ENCODE data around the gene PLEKHA6.

The PLEKHA6 gene

DNA sequence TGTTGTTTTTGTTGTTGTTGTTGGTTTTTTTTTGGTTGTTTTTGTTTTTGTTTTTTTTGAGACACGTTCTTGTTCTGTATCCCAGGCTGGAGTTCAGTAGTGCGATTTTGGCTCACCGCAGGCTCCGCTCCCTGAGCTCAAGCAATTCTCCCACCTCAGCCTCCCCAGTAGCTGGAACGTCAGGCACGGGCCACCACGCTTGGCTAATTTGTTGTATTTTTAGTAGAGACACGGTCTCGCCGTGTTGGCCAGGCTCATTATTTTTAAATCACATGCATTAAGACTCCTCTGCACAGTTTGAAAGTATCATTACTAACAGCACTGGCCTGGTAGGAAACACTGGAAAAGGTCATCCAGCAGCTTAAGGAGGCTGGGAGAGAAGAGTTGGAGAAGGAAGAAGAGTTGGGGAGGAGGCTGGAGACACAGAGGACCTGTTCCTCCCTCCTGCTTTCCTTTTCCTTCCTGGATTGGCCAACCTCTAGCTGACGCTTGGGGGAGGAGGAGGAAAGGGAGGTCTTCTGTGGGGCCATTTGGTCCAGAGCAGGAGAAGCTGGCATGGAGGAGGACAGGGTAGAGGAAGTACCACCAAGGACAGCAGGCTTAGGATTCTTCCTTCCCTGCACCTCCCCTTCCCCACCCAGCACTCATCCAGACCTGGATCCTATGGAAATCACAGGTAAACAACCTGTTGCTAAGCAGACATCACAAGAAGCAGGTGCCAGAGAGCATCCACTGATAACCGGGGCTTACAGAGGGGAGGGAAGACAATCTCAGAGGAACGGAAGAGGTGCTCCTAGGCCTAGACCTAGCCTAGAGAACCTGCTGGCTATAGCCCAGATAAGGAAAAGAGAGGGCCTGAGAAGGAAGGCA is 74.1 kb downstream of the PLEKHA6 start:
- H3K4me3 Mint-ChIP-seq: peak overlapping the region; percentile 19
- H3K27ac Mint-ChIP-seq: peak overlapping the region; percentile 20
- no peak for ATAC-seq
- H3K36me3 Mint-ChIP-seq: no peaks in the 10 kb centered on the region
- H3K9me3 Mint-ChIP-seq: no peaks in the 10 kb centered on the region
- H3K4me1 Mint-ChIP-seq: peaks cover 32% of the 10 kb centered on the region
- peaks cover 52% of the 10 kb centered on the region for H3K27me3 Mint-ChIP-seq

DNA sequence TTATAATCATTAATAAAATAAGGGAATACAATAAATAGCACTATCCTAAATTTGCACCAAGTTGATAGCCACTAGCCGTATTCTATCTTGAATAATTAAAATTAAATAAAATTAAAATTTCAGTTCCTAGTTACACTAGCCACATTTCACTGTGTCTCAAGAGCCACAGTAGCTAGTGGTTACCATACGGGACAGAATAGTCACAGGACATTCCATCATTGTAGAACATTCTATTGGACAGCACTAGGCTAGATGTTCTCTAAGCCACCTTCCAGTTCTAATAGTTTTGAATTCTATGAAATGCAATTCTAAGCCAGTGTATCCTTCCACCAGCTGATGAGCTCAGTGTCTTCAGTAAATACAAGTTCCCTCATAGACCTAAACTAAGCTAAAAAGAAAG is 74.8 kb downstream of the PLEKHA6 start:
- Mint-ChIP-seq H3K4me3 (no peak overlapping the region), H3K27ac (no peak overlapping the region), H3K4me1 (peaks cover 32% of the 10 kb centered on the region), H3K9me3 (no peaks in the 10 kb centered on the region), H3K36me3 (no peaks in the 10 kb centered on the region), H3K27me3 (peaks cover 44% of the 10 kb centered on the region)
- no peak for ATAC-seq

DNA sequence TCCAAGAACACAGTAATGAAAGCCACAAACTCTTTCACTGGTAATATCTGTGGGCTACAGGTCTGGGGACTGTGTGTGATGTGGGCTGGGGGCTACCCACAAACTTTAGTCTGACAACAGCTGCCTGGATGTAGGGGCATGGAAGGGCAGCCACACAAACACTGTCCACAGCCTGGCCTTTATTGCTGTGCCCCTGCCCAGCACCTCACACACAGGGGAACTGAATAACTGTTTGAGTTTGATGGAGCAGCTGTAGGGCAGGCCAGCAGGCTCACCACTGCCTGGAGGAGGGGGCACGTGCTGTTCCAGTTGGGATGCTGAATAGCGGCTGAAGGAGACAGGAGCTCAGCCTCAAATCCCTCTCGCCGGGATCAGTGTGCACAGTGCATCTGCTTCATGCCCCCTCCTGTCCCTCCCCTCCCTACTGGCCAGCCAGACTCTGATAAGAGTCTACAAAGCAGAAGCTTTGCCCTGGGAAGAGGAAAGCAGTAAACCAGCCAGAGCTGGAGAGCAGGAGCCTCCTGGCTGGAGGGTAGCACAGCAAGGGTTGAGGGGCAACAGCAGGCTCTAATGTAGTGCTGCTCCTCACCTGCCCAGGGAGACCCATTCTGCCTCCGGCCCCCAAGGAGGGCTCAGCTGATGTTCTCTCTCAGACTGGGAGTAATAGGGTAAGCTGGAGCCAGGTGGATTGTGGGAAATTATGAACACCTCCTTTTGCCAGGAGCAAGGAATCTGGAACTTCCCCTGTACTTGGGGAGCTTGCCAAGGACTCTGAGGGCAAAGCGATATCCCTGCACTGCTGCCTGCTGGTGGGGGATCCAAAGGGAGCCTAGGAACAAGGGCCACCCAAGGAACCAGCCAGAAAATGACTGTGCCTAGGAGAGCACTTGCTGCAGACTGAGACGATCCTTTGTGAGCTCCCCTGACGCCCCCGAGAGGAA is 75.7 kb downstream of the PLEKHA6 start:
- H3K27me3 Mint-ChIP-seq: peaks cover 41% of the 10 kb centered on the region
- H3K27ac Mint-ChIP-seq: no peak overlapping the region
- no peaks in the 10 kb centered on the region for H3K36me3 Mint-ChIP-seq
- ATAC-seq: no peak
- H3K4me1 Mint-ChIP-seq: peaks cover 32% of the 10 kb centered on the region
- no peak overlapping the region for H3K4me3 Mint-ChIP-seq
- H3K9me3 Mint-ChIP-seq: no peaks in the 10 kb centered on the region

DNA sequence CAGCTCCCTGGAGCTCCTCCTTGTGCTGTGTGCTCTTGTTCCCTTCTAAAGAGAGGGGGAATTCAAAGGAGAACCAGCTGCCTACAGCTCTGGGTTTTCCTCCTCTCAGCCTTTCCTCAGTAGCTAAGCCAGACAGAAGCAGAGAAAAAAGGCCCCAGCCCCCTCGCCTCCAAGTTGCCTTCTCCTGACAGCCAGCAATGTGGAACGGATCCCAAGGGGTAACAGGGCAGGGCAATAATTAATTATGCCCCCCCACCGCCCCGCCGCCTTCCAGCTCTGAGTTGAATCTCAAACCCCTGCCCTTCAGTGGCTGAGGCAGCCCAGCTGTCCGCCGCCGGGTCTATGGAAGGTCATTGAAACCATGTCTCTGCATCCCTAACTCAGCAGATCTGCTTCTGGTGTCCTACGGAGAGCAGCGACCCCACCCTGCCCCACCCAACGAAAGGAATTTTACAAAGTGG is 76.9 kb downstream of the PLEKHA6 start:
- Mint-ChIP-seq H3K27me3 (peaks cover 41% of the 10 kb centered on the region), H3K4me1 (peaks cover 26% of the 10 kb centered on the region), H3K9me3 (no peaks in the 10 kb centered on the region), H3K4me3 (no peak overlapping the region), H3K36me3 (no peaks in the 10 kb centered on the region), H3K27ac (no peak overlapping the region)
- ATAC-seq: no peak

DNA sequence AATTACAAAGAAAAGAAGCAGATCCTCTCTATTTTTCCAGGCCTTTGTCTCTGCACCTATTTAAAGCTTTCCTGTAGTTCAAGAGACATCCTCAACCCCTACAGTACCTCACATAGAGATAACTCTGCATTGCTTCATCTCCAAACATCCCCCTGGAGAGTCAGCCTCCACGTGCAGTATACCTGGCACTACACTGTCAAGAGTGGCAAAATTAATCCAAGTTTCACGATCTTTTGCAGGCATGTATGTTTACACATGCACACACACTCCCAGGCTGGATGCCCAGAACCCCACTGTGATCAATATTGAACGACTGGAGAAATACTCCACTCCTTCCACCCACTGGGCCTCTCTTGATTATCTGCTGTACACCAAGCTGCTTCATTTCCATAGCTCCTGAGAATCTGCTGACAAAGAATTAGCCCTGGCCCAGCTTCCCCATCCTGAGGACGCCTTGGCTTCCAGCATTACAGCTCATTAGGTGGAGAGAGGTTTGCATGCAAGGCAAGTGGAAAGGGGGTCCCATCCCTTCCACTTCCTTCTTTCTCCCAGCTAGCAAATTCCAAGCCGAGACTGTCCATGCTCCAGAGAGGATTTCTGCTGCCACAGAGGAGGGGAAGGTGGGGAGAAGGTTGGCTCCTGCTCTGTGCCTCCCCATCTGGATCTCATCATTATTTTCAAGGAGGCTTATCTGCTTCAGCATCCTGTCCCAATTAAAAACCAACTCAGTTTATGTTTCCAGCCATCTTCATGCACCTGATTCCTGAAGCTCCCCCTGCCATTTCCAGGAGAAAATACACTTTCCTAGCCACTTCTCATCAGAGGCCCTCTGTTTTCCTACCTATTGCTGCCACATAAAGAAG is 79.4 kb downstream of the PLEKHA6 start:
- H3K9me3 Mint-ChIP-seq: no peaks in the 10 kb centered on the region
- H3K27ac Mint-ChIP-seq: no peak overlapping the region
- H3K4me1 Mint-ChIP-seq: peaks cover 1% of the 10 kb centered on the region
- no peaks in the 10 kb centered on the region for H3K36me3 Mint-ChIP-seq
- ATAC-seq: no peak
- no peak overlapping the region for H3K4me3 Mint-ChIP-seq
- peaks cover 62% of the 10 kb centered on the region for H3K27me3 Mint-ChIP-seq

DNA sequence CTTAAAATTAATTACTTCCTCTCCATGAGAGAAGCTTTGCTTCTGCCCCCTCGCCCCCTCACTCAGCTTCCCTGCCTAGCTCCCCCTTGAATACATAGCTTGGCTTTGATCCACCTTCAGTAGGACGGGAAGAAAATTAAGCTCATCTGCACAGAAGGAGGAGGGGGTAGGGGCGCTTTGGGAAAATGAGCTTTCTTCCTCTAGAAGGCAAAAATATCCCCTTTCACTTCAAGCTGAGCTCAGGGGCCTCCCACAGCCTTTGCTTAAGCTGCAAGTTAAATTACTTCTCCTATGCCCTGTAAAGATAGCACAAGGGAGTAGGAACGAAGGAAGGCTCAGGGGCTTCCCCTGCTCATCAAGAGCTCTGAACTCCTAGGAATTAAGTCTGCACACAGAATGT is 80.8 kb downstream of the PLEKHA6 start:
- H3K9me3 Mint-ChIP-seq: no peaks in the 10 kb centered on the region
- H3K27ac Mint-ChIP-seq: no peak overlapping the region
- H3K4me1 Mint-ChIP-seq: no peaks in the 10 kb centered on the region
- H3K36me3 Mint-ChIP-seq: no peaks in the 10 kb centered on the region
- H3K27me3 Mint-ChIP-seq: peaks cover 65% of the 10 kb centered on the region
- ATAC-seq: no peak
- no peak overlapping the region for H3K4me3 Mint-ChIP-seq

DNA sequence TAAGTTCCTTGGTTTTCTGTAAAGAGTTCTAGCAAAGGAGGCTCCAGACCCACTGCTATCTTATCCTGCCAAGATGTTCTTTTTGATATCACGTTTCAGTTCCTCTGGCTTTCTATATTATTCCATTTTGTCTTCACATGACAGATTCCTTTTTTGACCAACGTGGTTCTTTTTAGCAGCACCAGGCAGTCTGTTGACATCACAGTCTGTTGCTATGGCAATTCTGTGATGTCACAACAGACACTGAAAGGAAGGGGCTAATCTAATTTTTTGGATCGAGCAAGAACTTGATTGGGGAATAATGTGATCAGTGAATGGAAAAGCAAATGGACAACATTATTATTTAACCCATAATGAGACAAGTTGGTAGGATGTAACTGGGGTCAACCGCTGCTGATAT is 81.5 kb downstream of the PLEKHA6 start:
- Mint-ChIP-seq H3K4me1 (no peaks in the 10 kb centered on the region), H3K4me3 (no peak overlapping the region), H3K9me3 (no peaks in the 10 kb centered on the region), H3K27ac (no peak overlapping the region), H3K27me3 (peaks cover 61% of the 10 kb centered on the region), H3K36me3 (no peaks in the 10 kb centered on the region)
- ATAC-seq: no peak

DNA sequence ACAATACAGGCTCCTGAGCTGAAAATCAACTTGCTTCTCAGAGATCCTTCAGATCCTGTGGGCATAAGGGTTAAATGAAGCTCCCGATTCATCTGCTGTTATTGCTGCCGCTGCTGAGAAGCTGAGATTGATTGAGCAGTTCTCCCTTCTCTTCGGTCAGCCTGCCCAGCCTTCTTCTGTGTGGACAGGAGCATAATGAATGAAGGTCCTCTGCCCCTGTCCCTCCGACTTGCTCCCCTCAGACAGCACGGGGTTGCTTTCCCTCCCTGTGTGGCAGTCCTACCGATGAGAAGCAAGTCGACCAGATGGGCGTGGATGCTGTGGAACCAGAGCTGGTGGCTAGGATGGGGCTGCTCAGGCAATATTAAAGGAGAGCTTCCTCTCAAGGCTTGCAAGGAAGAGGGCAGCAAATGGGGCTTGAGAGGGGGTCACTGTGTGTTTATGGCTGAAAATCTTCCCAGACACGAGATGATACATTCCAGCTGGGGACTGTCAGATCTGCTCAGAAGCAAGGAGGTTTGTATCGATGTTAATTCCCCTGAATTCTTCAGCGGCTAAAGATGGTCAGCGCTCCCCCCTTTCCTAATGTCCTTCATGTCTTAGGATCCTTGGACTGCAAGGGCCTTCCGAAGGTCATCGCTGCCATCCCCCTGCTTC is 82.0 kb downstream of the PLEKHA6 start:
- Mint-ChIP-seq H3K4me3 (no peak overlapping the region), H3K9me3 (no peaks in the 10 kb centered on the region), H3K27ac (no peak overlapping the region), H3K36me3 (no peaks in the 10 kb centered on the region), H3K4me1 (no peaks in the 10 kb centered on the region), H3K27me3 (peaks cover 55% of the 10 kb centered on the region)
- no peak for ATAC-seq

DNA sequence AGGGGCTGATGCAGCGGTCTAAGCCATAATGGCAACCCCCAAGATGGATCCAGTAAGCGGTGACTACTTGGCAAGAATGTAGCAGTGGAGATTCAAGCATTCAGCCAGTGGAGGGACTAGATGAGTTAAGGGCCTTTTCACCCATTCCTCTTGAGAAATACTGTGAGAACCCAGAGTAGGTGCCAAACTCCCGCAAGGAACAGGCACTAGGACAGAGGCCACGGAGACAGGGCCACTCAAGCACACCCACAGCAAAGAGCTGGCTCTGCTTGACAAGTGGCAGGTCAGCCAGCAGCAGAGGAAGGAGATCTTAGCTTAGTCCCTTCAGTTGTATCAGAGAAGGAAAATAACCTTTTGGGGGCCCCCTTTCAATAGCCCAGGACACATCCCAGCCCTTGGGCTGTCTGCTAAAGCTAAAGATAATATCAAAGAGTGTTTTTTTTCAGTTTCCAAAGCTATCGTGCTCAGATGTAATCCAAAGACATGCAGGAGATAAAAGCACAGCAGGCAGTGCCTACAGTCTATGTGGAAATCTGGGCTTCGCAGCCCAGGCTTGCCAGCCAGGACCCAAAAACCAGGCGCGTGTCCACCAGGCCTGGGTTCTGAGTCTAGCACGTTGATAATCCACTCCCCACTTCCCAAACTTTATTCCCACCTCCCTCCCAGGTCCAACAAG is 83.9 kb downstream of the PLEKHA6 start:
- Mint-ChIP-seq H3K4me1 (no peaks in the 10 kb centered on the region), H3K27me3 (peaks cover 39% of the 10 kb centered on the region), H3K36me3 (no peaks in the 10 kb centered on the region), H3K4me3 (no peak overlapping the region), H3K27ac (no peak overlapping the region), H3K9me3 (no peaks in the 10 kb centered on the region)
- no peak for ATAC-seq

DNA sequence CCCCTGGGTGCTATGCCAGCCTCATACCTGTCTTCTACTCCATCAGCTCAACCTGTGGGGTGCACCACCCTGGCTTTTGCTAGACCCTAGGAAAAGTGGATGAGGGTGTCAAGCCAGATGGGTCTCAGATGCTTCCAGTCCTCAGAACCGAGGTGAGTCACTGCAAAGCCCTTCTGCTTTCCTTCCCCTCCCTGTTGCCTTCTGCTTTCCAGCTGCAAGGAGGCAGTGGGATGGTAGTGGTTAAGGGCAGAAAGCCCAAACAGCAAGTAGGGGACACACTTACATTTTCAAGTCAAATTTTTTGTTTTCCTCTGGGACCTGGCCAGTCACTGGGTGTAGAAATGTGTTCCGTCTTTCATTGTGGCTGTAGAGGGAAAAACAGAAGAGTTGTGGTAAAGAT is 85.3 kb downstream of the PLEKHA6 start:
- no peak overlapping the region for H3K4me3 Mint-ChIP-seq
- no peaks in the 10 kb centered on the region for H3K4me1 Mint-ChIP-seq
- peaks cover 39% of the 10 kb centered on the region for H3K27me3 Mint-ChIP-seq
- H3K9me3 Mint-ChIP-seq: no peaks in the 10 kb centered on the region
- ATAC-seq: no peak
- no peaks in the 10 kb centered on the region for H3K36me3 Mint-ChIP-seq
- H3K27ac Mint-ChIP-seq: no peak overlapping the region

DNA sequence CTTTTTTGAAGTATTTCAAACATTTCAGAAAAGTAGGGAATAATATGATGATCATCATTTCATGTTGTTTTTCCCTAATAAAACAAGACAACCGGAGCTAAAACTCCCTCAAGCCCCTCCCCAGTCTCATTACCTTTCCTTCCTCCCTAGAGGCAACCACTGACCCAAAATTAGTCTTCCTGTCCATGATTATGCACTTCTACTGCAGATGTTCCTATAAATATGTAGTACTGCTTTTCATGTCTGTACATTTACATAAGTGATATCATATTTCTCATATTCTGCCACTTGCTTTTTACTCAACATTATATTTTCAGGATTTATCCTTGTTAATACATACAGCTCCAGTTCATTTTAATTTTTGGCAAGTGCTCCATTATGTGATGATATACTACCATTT is 87.2 kb downstream of the PLEKHA6 start:
- H3K9me3 Mint-ChIP-seq: no peaks in the 10 kb centered on the region
- H3K27me3 Mint-ChIP-seq: peaks cover 21% of the 10 kb centered on the region
- H3K4me3 Mint-ChIP-seq: no peak overlapping the region
- H3K4me1 Mint-ChIP-seq: no peaks in the 10 kb centered on the region
- H3K36me3 Mint-ChIP-seq: no peaks in the 10 kb centered on the region
- no peak for ATAC-seq
- H3K27ac Mint-ChIP-seq: no peak overlapping the region

DNA sequence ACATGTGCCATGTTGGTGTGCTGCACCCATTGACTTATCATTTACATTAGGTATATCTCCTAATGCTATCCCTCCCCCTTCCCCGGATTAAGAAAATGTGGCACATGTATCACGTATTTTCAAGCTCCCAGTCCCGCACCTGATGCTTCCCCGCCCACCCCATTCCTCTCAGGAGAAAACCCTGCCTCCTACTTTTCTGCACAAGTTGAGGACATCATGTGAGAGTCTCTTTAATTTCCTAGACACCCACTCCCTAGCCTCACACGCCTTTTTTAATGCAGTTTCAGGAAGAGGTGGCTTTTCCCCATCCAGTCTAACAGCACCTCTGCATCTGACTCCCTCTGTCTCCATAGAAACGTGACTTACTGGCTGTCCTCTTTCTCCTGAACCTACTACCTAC is 87.8 kb downstream of the PLEKHA6 start:
- H3K4me1 Mint-ChIP-seq: no peaks in the 10 kb centered on the region
- H3K4me3 Mint-ChIP-seq: no peak overlapping the region
- no peaks in the 10 kb centered on the region for H3K9me3 Mint-ChIP-seq
- H3K27ac Mint-ChIP-seq: no peak overlapping the region
- no peaks in the 10 kb centered on the region for H3K36me3 Mint-ChIP-seq
- peaks cover 21% of the 10 kb centered on the region for H3K27me3 Mint-ChIP-seq
- ATAC-seq: no peak

DNA sequence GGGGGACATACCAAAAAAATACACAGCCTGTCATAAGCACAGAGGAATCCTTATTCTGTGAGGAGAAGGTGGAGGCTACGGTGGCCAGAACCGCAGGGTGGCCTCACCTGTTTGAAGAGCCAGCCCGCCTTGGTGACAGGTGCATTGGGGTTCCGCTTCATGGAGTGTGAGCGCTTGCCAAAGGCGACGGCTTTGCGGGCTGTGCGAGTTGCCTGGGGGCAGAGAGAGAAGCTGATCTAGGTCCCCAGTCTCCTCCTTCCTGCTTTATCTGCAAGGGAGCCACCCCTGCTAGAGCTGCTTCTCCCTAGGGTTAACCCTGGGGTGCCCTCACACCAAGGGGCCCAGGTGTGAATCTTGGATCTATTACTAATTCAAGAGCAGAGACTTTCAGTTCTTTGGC is 91.6 kb downstream of the PLEKHA6 start:
- H3K4me3 Mint-ChIP-seq: no peak overlapping the region
- no peaks in the 10 kb centered on the region for H3K4me1 Mint-ChIP-seq
- H3K36me3 Mint-ChIP-seq: no peaks in the 10 kb centered on the region
- H3K27me3 Mint-ChIP-seq: peaks cover 10% of the 10 kb centered on the region
- no peak overlapping the region for H3K27ac Mint-ChIP-seq
- ATAC-seq: no peak
- no peaks in the 10 kb centered on the region for H3K9me3 Mint-ChIP-seq

DNA sequence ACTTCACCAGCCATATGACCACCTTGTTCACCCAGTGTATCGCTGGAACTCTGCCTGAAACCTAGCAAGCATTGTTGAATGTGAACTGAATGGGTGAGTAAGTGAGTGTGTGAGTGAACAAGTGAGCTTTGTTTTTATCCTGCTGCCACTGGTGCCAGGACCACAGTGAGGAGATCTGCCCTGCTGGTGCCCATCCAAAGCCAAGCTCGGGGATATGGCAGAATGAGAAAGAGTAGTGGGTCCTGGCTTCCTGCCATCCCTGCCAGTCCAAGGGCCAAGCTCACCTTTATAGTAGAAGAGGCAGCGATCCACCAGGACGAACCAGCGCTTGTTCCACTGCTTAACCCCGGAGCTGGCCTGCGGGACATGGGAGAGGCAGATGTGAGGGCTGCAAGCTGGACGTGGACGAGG is 92.5 kb downstream of the PLEKHA6 start:
- Mint-ChIP-seq H3K9me3 (no peaks in the 10 kb centered on the region), H3K4me3 (no peak overlapping the region), H3K27me3 (peaks cover 10% of the 10 kb centered on the region), H3K4me1 (no peaks in the 10 kb centered on the region), H3K27ac (no peak overlapping the region), H3K36me3 (no peaks in the 10 kb centered on the region)
- ATAC-seq: no peak

Data from stimulated activated memory B cell treated with anti-CD40 and anti-IgM and Interleukin-4, amounts not matched to agents 10 μg/mL and 1 μg/mL and 100 μg/mL, for 72 hours (primary cell).